ENCODE measurements around the gene SF3A1.

GRCh38 chr22:30325724-30326254, 30.9 kb downstream of the SF3A1 start:
- TF ChIP-seq ZFX (IDR thresholded peaks at IDR 0.05) (no peak), ZBTB33 (IDR thresholded peaks at IDR 0.05; ENCODE audit: extremely low read depth, insufficient replicate concordance, low read length) (no peak), CTCF (IDR thresholded peaks at IDR 0.05 in 2 of 3, conservative IDR thresholded peaks at IDR 0.05 in 1 of 3; ENCODE audit: borderline replicate concordance in 1 of 3, insufficient read depth in 1 of 3, low read depth in 2 of 3, low read length in 2 of 3) (no peak), TCF7L2 (IDR thresholded peaks at IDR 0.05; ENCODE audit: borderline replicate concordance, extremely low read depth, insufficient read depth, insufficient read length) (no peak), POLR2AphosphoS5 (IDR thresholded peaks at IDR 0.05; ENCODE audit: low read depth, low read length) (no peak), EZH2 (IDR thresholded peaks at IDR 0.05) (no peak), POLR2A (IDR thresholded peaks at IDR 0.05; ENCODE audit: borderline replicate concordance, extremely low read depth, insufficient read depth, insufficient read length) (no peak)
